ENCODE measurements around the gene C19orf67. TPM values are rescaled to one million over a fixed set of nuclear protein-coding genes. Genes with fewer than 3 reads are reported as not detected.
A peak's percentile ranks its signal among the peaks of the same experiment; 100 is the strongest.

Gene C19orf67
- total and polyA plus RNA-seq, 2 of the 4 experiments (the other 2 are of a cell fraction), result not detected

- Histone ChIP-seq H2AK9ac (replicated peaks; ENCODE audit: low read depth, low read length, poor library complexity) (no peak overlapping the region), H4K8ac (ENCODE audit: low read depth in 2 of 2, low read length in 2 of 2) (no peak overlapping the region), H3K36me3 (ENCODE audit: control insufficient read depth, insufficient read depth, low read length) (no peaks in the 10 kb centered on the region), H3K18ac (ENCODE audit: low read depth, low read length) (no peak overlapping the region), H3K4me2 (ENCODE audit: low read depth, low read length) (no peak overlapping the region), H3K23ac (ENCODE audit: low read depth, low read length) (no peak overlapping the region), H2BK5ac (ENCODE audit: low read depth, low read length, poor library complexity, severe bottlenecking) (no peak overlapping the region), H2AK5ac (ENCODE audit: low read depth, low read length) (no peak overlapping the region), H2BK120ac (ENCODE audit: low read depth, low read length) (no peak overlapping the region), H3K79me1 (ENCODE audit: low read depth in 1 of 2, low read length in 2 of 2) (peaks cover 10 to 81% of the 10 kb centered on the region in 2 experiments), H3K27me3 (ENCODE audit: control insufficient read depth, insufficient read depth, low read length) (no peaks in the 10 kb centered on the region), H3K9me1 (ENCODE audit: insufficient read depth, low read length) (peaks cover 17% of the 10 kb centered on the region; the same call in 1 of the 2 replicates), H3K4ac (ENCODE audit: low read depth, low read length) (no peak overlapping the region), H3K9me3 (ENCODE audit: control insufficient read depth, insufficient read depth, low read length) (no peaks in the 10 kb centered on the region), H4K91ac (ENCODE audit: insufficient read depth, low read depth, low read length) (no peak overlapping the region), H3K4me3 (ENCODE audit: insufficient read depth, low read depth, low read length) (no peak overlapping the region), H3K14ac (replicated peaks; ENCODE audit: low read depth, low read length) (no peak overlapping the region), H3K56ac (ENCODE audit: extremely low read depth, insufficient read depth, low read length) (no peak overlapping the region), H4K5ac (ENCODE audit: low read depth, low read length) (no peak overlapping the region), H2BK20ac (ENCODE audit: low read depth, low read length) (no peak overlapping the region), H2BK15ac (ENCODE audit: low read depth, low read length) (no peak overlapping the region), H3K9ac (ENCODE audit: low read depth, low read length) (no peak overlapping the region), H3K4me1 (ENCODE audit: control insufficient read depth, insufficient read depth, low read length) (peaks cover 26% of the 10 kb centered on the region), H2AFZ (replicated peaks; ENCODE audit: low read length, poor library complexity) (no peak overlapping the region), H4K20me1 (ENCODE audit: insufficient read depth, low read length) (peaks cover 8% of the 10 kb centered on the region), H3K27ac (ENCODE audit: insufficient read depth, low read length) (no peak overlapping the region)
- TF ChIP-seq CEBPB (IDR thresholded peaks at IDR 0.05; ENCODE audit: low read depth, low read length) (no peak), ELK1 (IDR thresholded peaks at IDR 0.05; ENCODE audit: borderline replicate concordance, low read depth, low read length) (no peak), NFE2L2 (IDR thresholded peaks at IDR 0.05; ENCODE audit: low read depth, low read length) (no peak), MXI1 (IDR thresholded peaks at IDR 0.05; ENCODE audit: borderline replicate concordance, low read depth, low read length) (no peak), CHD1 (IDR thresholded peaks at IDR 0.05; ENCODE audit: low read depth, low read length) (no peak), RAD21 (IDR thresholded peaks at IDR 0.05; ENCODE audit: low read length) (peak; percentile 24; the same call in 1 of the 2 replicates), FOS (IDR thresholded peaks at IDR 0.05; ENCODE audit: low read depth, low read length) (no peak), SMC3 (IDR thresholded peaks at IDR 0.05; ENCODE audit: low read depth, low read length) (peak; percentile 20; the same call in 1 of the 2 replicates), RFX5 (IDR thresholded peaks at IDR 0.05; ENCODE audit: low read depth, low read length) (no peak), BHLHE40 (IDR thresholded peaks at IDR 0.05; ENCODE audit: low read depth, low read length) (no peak)
- TF ChIP-seq, protein P1, sequence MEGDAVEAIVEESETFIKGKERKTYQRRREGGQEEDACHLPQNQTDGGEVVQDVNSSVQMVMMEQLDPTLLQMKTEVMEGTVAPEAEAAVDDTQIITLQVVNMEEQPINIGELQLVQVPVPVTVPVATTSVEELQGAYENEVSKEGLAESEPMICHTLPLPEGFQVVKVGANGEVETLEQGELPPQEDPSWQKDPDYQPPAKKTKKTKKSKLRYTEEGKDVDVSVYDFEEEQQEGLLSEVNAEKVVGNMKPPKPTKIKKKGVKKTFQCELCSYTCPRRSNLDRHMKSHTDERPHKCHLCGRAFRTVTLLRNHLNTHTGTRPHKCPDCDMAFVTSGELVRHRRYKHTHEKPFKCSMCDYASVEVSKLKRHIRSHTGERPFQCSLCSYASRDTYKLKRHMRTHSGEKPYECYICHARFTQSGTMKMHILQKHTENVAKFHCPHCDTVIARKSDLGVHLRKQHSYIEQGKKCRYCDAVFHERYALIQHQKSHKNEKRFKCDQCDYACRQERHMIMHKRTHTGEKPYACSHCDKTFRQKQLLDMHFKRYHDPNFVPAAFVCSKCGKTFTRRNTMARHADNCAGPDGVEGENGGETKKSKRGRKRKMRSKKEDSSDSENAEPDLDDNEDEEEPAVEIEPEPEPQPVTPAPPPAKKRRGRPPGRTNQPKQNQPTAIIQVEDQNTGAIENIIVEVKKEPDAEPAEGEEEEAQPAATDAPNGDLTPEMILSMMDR (conservative IDR thresholded peaks at IDR 0.05; ENCODE audit: low read depth, low read length), result peak; percentile 36
- TF ChIP-seq, protein P2, sequence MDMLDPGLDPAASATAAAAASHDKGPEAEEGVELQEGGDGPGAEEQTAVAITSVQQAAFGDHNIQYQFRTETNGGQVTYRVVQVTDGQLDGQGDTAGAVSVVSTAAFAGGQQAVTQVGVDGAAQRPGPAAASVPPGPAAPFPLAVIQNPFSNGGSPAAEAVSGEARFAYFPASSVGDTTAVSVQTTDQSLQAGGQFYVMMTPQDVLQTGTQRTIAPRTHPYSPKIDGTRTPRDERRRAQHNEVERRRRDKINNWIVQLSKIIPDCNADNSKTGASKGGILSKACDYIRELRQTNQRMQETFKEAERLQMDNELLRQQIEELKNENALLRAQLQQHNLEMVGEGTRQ (IDR thresholded peaks at IDR 0.05; ENCODE audit: low read depth, low read length), result no peak
- dilution Hi-C loops (cut with HindIII; ENCODE audit: low sequenced_read_pairs, unreplicated experiment) (no loop called here), in situ Hi-C loops (cut with MboI; ENCODE audit: low sequenced_read_pairs) (no loop called here), intact Hi-C loops (cut with micrococcal nuclease) (no loop called here)
- BruUV-seq (replicated peaks), result no TSS peak
- CTCF ChIA-PET, result interaction anchor here (1.3 to 1.7 kb wide), 2 partner anchors 22 to 42 kb away, joined by 3 to 8 read pairs; partner anchors contain the start of genes ASF1B and MISP3
- WGBS, 2 experiments (ENCODE audit: extremely low coverage in 2 of 2, insufficient read length in 1 of 2), result 85% methylated on average over 4 of the region's 9 CpGs; no CpG with 5 or more reads in 1 of the 2 experiments
- ATAC-seq (ENCODE audit: low read depth) (no peak), DNase-seq (no peak)
- POLR2A ChIA-PET (ENCODE audit: unreplicated experiment), result no interaction called here
These were observed 29.3 kb upstream of the C19orf67 start for GRCh38 chr19:14114854-14115253.

All from IMR-90 (cell line).